H9 (cell line): Measurements from ENCODE around the gene TPCN2. TPM values are rescaled to one million over a fixed set of nuclear protein-coding genes. Genes with fewer than 3 reads are reported as not detected.

ENCODE experiments used
- DNase-seq: peaks from one replicate; pipeline ENCODE4 v3.0.0-alpha.2; 2017
- H2AFZ ChIP-seq: one replicate; pipeline ENCODE4 v1.6.1; 2013; ENCODE audit warnings: mild to moderate bottlenecking, low read length, control low read depth, moderate library complexity
- H2AK5ac ChIP-seq: 2 replicates; pipeline ENCODE4 v1.6.1; 2013; ENCODE audit warnings: low read length, control low read depth, mixed read lengths; ENCODE audit not compliant: insufficient read length
- H2BK120ac ChIP-seq: one replicate; pipeline ENCODE4 v1.6.1; 2013; ENCODE audit warnings: low read depth, mild to moderate bottlenecking, low read length, control low read depth, inconsistent platforms; ENCODE audit not compliant: poor library complexity, severe bottlenecking
- H2BK12ac ChIP-seq: 2 replicates; pipeline ENCODE4 v1.6.1; 2013; ENCODE audit warnings: low read length, control low read depth, mixed read lengths, low read depth; ENCODE audit not compliant: insufficient read length
- H2BK15ac ChIP-seq: 2 replicates; pipeline ENCODE4 v1.6.1; 2013; ENCODE audit warnings: low read depth, low read length, control low read depth
- H2BK20ac ChIP-seq: one replicate; pipeline ENCODE4 v1.6.1; 2013; ENCODE audit warnings: low read depth, mild to moderate bottlenecking, low read length, control low read depth, inconsistent platforms; ENCODE audit not compliant: poor library complexity, severe bottlenecking
- H2BK5ac ChIP-seq: 2 replicates; pipeline ENCODE4 v1.6.1; 2013; ENCODE audit warnings: low read length, control low read depth, mixed read lengths; ENCODE audit not compliant: insufficient read length
- H3K14ac ChIP-seq: 2 replicates; pipeline ENCODE4 v1.6.1; 2013; ENCODE audit warnings: low read length, control low read depth; ENCODE audit not compliant: insufficient read depth
- H3K18ac ChIP-seq: 2 replicates; pipeline ENCODE4 v1.6.1; 2013; ENCODE audit warnings: low read depth, mild to moderate bottlenecking, mixed read lengths, low read length, control low read depth; ENCODE audit not compliant: insufficient read length
- H3K23ac ChIP-seq: 2 replicates; pipeline ENCODE4 v1.6.1; 2013; ENCODE audit warnings: low read length, control low read depth, mixed read lengths, low read depth; ENCODE audit not compliant: insufficient read length
- H3K23me2 ChIP-seq: 2 replicates; pipeline ENCODE4 v1.6.1; 2013; ENCODE audit warnings: low read depth, mild to moderate bottlenecking, mixed read lengths, low read length, control low read depth; ENCODE audit not compliant: insufficient read length, poor library complexity, severe bottlenecking
- H3K27ac ChIP-seq: 2 replicates; pipeline ENCODE4 v1.5.1; 2013; ENCODE audit warnings: low read length, control low read depth, mixed read lengths, low read depth; ENCODE audit not compliant: insufficient read length
- H3K27me3 ChIP-seq: 2 replicates; pipeline ENCODE4 v1.6.1; 2013; ENCODE audit warnings: low read length, control low read depth, inconsistent platforms; ENCODE audit not compliant: insufficient read depth
- H3K4ac ChIP-seq: 2 replicates; pipeline ENCODE4 v1.6.1; 2013; ENCODE audit warnings: low read depth, mild to moderate bottlenecking, control low read depth, inconsistent platforms, low read length, moderate library complexity
- H3K4me1 ChIP-seq: 2 replicates; pipeline ENCODE4 v1.6.1; 2013; ENCODE audit warnings: low read length, control low read depth, inconsistent platforms; ENCODE audit not compliant: insufficient read depth
- H3K4me2 ChIP-seq: 2 replicates; pipeline ENCODE4 v1.6.1; 2013; ENCODE audit warnings: low read length, control low read depth, mixed read lengths; ENCODE audit not compliant: insufficient read length, insufficient read depth
- H3K56ac ChIP-seq: 2 replicates; pipeline ENCODE4 v1.6.1; 2013; ENCODE audit warnings: low read depth, mild to moderate bottlenecking, mixed read lengths, low read length, control low read depth; ENCODE audit not compliant: insufficient read length
- H3K79me1 ChIP-seq: 2 replicates; pipeline ENCODE4 v1.6.1; 2013; ENCODE audit warnings: low read depth, mild to moderate bottlenecking, moderate library complexity, low read length, control low read depth, inconsistent platforms; ENCODE audit not compliant: insufficient read depth, poor library complexity, severe bottlenecking
- H3K79me2 ChIP-seq: 2 replicates; pipeline ENCODE4 v1.6.1; 2013; ENCODE audit warnings: low read length, control low read depth, inconsistent platforms; ENCODE audit not compliant: insufficient read depth
- H3K9ac ChIP-seq: 2 replicates; pipeline ENCODE4 v1.6.1; 2013; ENCODE audit warnings: low read length, control low read depth, mixed read lengths; ENCODE audit not compliant: insufficient read length; ENCODE audit errors: extremely low read depth
- H3K9me3 ChIP-seq: one replicate; pipeline ENCODE4 v1.6.1; 2013; ENCODE audit warnings: low read depth, low read length, inconsistent platforms; ENCODE audit not compliant: control insufficient read depth
- H3T11ph ChIP-seq: one replicate; pipeline ENCODE4 v1.6.1; 2013; ENCODE audit warnings: mild to moderate bottlenecking, low read length, control low read depth, inconsistent platforms
- H4K20me1 ChIP-seq: one replicate; pipeline ENCODE4 v1.6.1; 2013; ENCODE audit not compliant: control insufficient read depth, insufficient read length, insufficient read depth
- H4K5ac ChIP-seq: 2 replicates; pipeline ENCODE4 v1.6.1; 2013; ENCODE audit warnings: low read depth, mild to moderate bottlenecking, mixed read lengths, low read length, control low read depth; ENCODE audit not compliant: insufficient read length
- H4K8ac ChIP-seq: replicated peaks from 2 replicates; pipeline ENCODE4 v1.6.1; 2013; ENCODE audit warnings: low read length, control low read depth, mixed read lengths, low read depth; ENCODE audit not compliant: insufficient read length
- H4K91ac ChIP-seq: 2 replicates; pipeline ENCODE4 v1.6.1; 2013; ENCODE audit warnings: low read depth, mild to moderate bottlenecking, moderate library complexity, mixed read lengths, low read length, control low read depth; ENCODE audit not compliant: insufficient read length
- H3K27ac Mint-ChIP-seq, 3 experiments: 2 replicates in 2 of 3; 3 replicates in 1 of 3; pipeline ENCODE4 v1.8.0; 2020 to 2021; ENCODE audit warnings: mixed read lengths in 3 of 3, mild to moderate bottlenecking in 1 of 3, moderate library complexity in 1 of 3
- H3K27me3 Mint-ChIP-seq: 2 replicates; pipeline ENCODE4 v1.8.0; 2021; ENCODE audit warnings: low read depth, mild to moderate bottlenecking, moderate library complexity, mixed read lengths
- H3K36me3 Mint-ChIP-seq, 3 experiments: 2 replicates in 2 of 3; 3 replicates in 1 of 3; pipeline ENCODE4 v1.8.0; 2020 to 2021; ENCODE audit warnings: low read depth in 3 of 3, mixed read lengths in 3 of 3; ENCODE audit not compliant: insufficient read depth in 1 of 3
- H3K4me1 Mint-ChIP-seq, 2 experiments: 2 replicates each; pipeline ENCODE4 v1.8.0; 2020; ENCODE audit warnings: mixed read lengths in 2 of 2
- H3K4me3 Mint-ChIP-seq, 2 experiments: 2 replicates in 1 of 2; 3 replicates in 1 of 2; pipeline ENCODE4 v1.8.0; 2020 to 2021; ENCODE audit warnings: mild to moderate bottlenecking in 2 of 2, mixed read lengths in 2 of 2, moderate library complexity in 1 of 2
- H3K9me3 Mint-ChIP-seq, 2 experiments: 2 replicates in 1 of 2; 3 replicates in 1 of 2; pipeline ENCODE4 v1.8.0; 2020; ENCODE audit warnings: mild to moderate bottlenecking in 2 of 2, mixed read lengths in 2 of 2, moderate library complexity in 1 of 2
- WGBS: extraction: QIAGEN DNeasy Blood & Tissue Kit; methylation state at CpG from one replicate; pipeline ENCODE4 v1.1.7; 2013; ENCODE audit warnings: missing lambda C conversion rate, low lambda C conversion rate, mixed read lengths; ENCODE audit not compliant: insufficient read length; ENCODE audit errors: extremely low coverage; 5-methylcytosine and 5-hydroxymethylcytosine counted together
- total RNA-seq: library from RNA; stranded (reverse); gene quantifications from 2 replicates; pipeline ENCODE4 v1.2.1, GENCODE V29; 2021
- TF ChIP-seq, protein P1 (sequence below): fragments of 200-600 bp; sonication (generic); conservative IDR thresholded peaks from 3 replicates; pipeline ENCODE4 v1.8.0; 2021; ENCODE audit warnings: antibody characterized with exemption, mild to moderate bottlenecking

TPCN2 gene
- total RNA-seq, 1 experiment from 2014 or later = 16.8 TPM

GRCh38 chr11:69058511-69059270 lies 10.0 kb downstream of the TPCN2 start:
- H3K23ac ChIP-seq = no peak overlapping the region
- no peak overlapping the region for H3K9ac ChIP-seq
- H3K27me3 ChIP-seq = no peaks in the 10 kb centered on the region
- DNase-seq = no peak
- H4K5ac ChIP-seq = no peak overlapping the region
- H2BK20ac ChIP-seq = no peak overlapping the region
- no peaks in the 10 kb centered on the region for H4K20me1 ChIP-seq
- H3K4me3 Mint-ChIP-seq = no peak overlapping the region
- H3K4me1 Mint-ChIP-seq = no peaks in the 10 kb centered on the region
- no peak overlapping the region for H2BK120ac ChIP-seq
- H2BK12ac ChIP-seq = no peak overlapping the region
- no peak overlapping the region for H2BK5ac ChIP-seq
- H3K56ac ChIP-seq = no peak overlapping the region
- peaks cover 3 to 38% (median 13%) of the 10 kb centered on the region in 3 experiments; a peak in 6 of 7 replicates for H3K36me3 Mint-ChIP-seq
- H3K9me3 ChIP-seq = no peaks in the 10 kb centered on the region
- H2AK5ac ChIP-seq = no peak overlapping the region
- H2AFZ ChIP-seq = no peak overlapping the region
- H3K4me2 ChIP-seq = no peak overlapping the region
- H3K14ac ChIP-seq = no peak overlapping the region
- peaks cover 3% of the 10 kb centered on the region; the same call in 1 of the 2 replicates for H3K79me2 ChIP-seq
- H3K79me1 ChIP-seq = no peaks in the 10 kb centered on the region
- H3K4ac ChIP-seq = no peak overlapping the region
- no peaks in the 10 kb centered on the region for H3K4me1 ChIP-seq
- H2BK15ac ChIP-seq = no peak overlapping the region
- no peak overlapping the region for H4K91ac ChIP-seq
- no peak overlapping the region for H4K8ac ChIP-seq
- H3K27me3 Mint-ChIP-seq = no peaks in the 10 kb centered on the region
- TF ChIP-seq, protein P1, sequence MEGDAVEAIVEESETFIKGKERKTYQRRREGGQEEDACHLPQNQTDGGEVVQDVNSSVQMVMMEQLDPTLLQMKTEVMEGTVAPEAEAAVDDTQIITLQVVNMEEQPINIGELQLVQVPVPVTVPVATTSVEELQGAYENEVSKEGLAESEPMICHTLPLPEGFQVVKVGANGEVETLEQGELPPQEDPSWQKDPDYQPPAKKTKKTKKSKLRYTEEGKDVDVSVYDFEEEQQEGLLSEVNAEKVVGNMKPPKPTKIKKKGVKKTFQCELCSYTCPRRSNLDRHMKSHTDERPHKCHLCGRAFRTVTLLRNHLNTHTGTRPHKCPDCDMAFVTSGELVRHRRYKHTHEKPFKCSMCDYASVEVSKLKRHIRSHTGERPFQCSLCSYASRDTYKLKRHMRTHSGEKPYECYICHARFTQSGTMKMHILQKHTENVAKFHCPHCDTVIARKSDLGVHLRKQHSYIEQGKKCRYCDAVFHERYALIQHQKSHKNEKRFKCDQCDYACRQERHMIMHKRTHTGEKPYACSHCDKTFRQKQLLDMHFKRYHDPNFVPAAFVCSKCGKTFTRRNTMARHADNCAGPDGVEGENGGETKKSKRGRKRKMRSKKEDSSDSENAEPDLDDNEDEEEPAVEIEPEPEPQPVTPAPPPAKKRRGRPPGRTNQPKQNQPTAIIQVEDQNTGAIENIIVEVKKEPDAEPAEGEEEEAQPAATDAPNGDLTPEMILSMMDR = no peak
- H3K27ac Mint-ChIP-seq = no peak overlapping the region
- WGBS = no CpG with 5 or more reads among the region's 23 CpGs
- H3K18ac ChIP-seq = no peak overlapping the region
- no peaks in the 10 kb centered on the region for H3K9me3 Mint-ChIP-seq
- no peaks in the 10 kb centered on the region for H3K23me2 ChIP-seq
- H3T11ph ChIP-seq = no peak overlapping the region
- H3K27ac ChIP-seq = no peak overlapping the region
